LNCaP clone FGC (cell line): Measurements from ENCODE around the gene KMT2D.

Source experiments
- DNase-seq: peaks from one replicate; pipeline ENCODE4 v3.0.0-alpha.2; 2011; ENCODE audit warnings: low read depth
- H3K4me3 ChIP-seq: 2 replicates; pipeline ENCODE4 v1.5.1; 2011; ENCODE audit warnings: mild to moderate bottlenecking, low read depth, low read length, control low read depth
- CTCF ChIP-seq: IDR thresholded peaks from 2 replicates; pipeline ENCODE4 v1.5.1; 2012; ENCODE audit warnings: mild to moderate bottlenecking; ENCODE audit not compliant: control insufficient read depth, insufficient read depth; ENCODE audit errors: extremely low read depth

KMT2D gene

GRCh38 chr12:49024543-49024942 lies 36.1 kb downstream of the KMT2D start:
- H3K4me3 ChIP-seq: no peak overlapping the region
- TF ChIP-seq CTCF: no peak
- no peak for DNase-seq

GRCh38 chr12:49023812-49024211 lies 36.8 kb downstream of the KMT2D start:
- DNase-seq: no peak
- H3K4me3 ChIP-seq: no peak overlapping the region
- no peak for TF ChIP-seq CTCF

GRCh38 chr12:49022558-49023178 lies 37.9 kb downstream of the KMT2D start:
- no peak for TF ChIP-seq CTCF
- H3K4me3 ChIP-seq: no peak overlapping the region
- DNase-seq: no peak

- DNase-seq: no peak
- H3K4me3 ChIP-seq: no peak overlapping the region
- TF ChIP-seq CTCF: no peak
Measured at GRCh38 chr12:49021292-49021915, 39.2 kb downstream of the KMT2D start.

- no peak for DNase-seq
- TF ChIP-seq CTCF: no peak
- H3K4me3 ChIP-seq: no peak overlapping the region
Measured at GRCh38 chr12:49020441-49020840, 40.2 kb downstream of the KMT2D start.

GRCh38 chr12:49019443-49020324 lies 40.9 kb downstream of the KMT2D start:
- peak; percentile 27; the same call in 1 of the 2 replicates for TF ChIP-seq CTCF
- no peak for DNase-seq
- peak overlapping the region; percentile 93 for H3K4me3 ChIP-seq

- DNase-seq: no peak
- H3K4me3 ChIP-seq: peak overlapping the region; percentile 93
- TF ChIP-seq CTCF: no peak
Measured at GRCh38 chr12:49019120-49019430, 41.5 kb downstream of the KMT2D start.
